Thyroid gland (tissue), 4 donors: ENCODE measurements around the gene ARHGAP8. TPM values are rescaled to one million over a fixed set of nuclear protein-coding genes. Genes with fewer than 3 reads are reported as not detected.

Experiments used
- DNase-seq, 2 donors: peaks; one replicate each; pipeline ENCODE4 v3.0.0-alpha.2; 2019
- H3K27ac ChIP-seq, 3 donors: fragments of 200-600 bp; sonication (generic); 1 replicate in 2 of 3; 2 replicates in 1 of 3; pipeline ENCODE4 v1.5.1; 2016 to 2019; ENCODE audit warnings: mild to moderate bottlenecking in 1 of 3, moderate library complexity in 1 of 3
- H3K27me3 ChIP-seq: fragments of 200-600 bp; sonication (generic); one replicate; pipeline ENCODE4 v1.5.1; 2019
- H3K36me3 ChIP-seq, 2 donors: fragments of 200-600 bp; sonication (generic); one replicate each; pipeline ENCODE4 v1.5.1; 2016 to 2019
- H3K4me1 ChIP-seq, 2 donors: fragments of 200-600 bp; sonication (generic); one replicate each; pipeline ENCODE4 v1.5.1; 2017 to 2019
- H3K4me3 ChIP-seq, 3 donors: fragments of 200-600 bp; sonication (generic); replicated peaks in 1 of 3; 1 replicate in 2 of 3; 2 replicates in 1 of 3; pipeline ENCODE4 v1.5.1; 2016; ENCODE audit warnings: mild to moderate bottlenecking in 1 of 3
- H3K9me3 ChIP-seq: fragments of 200-600 bp; sonication (generic); one replicate; pipeline ENCODE4 v1.5.1; 2017
- POLR2A ChIP-seq, 2 donors: fragments of 450-650 bp; IDR thresholded peaks; one replicate each; pipeline ENCODE4 v1.6.1; 2017; ENCODE audit warnings: antibody characterized with exemption in 2 of 2, mild to moderate bottlenecking in 2 of 2, moderate library complexity in 1 of 2
- WGBS, 2 donors: methylation state at CpG; one replicate each; pipeline ENCODE4 v1.1.5; 2017; 5-methylcytosine and 5-hydroxymethylcytosine counted together
- intact Hi-C: fragments of 100-400 bp; cut with DNase I; formaldehyde crosslinking; loops from one replicate; pipeline ENCODE4 v1.15.1; 2023
- total RNA-seq, 4 donors: library from RNA; depleted of rRNA; stranded (reverse); fragments of >200 nt; gene quantifications; one replicate each; pipeline ENCODE4 v1.2.3, GENCODE V29; 2016
- TF ChIP-seq, protein P1 (sequence below), 6 experiments: fragments of 200-600 bp in 3 of 6; fragments of 450-650 bp in 3 of 6; sonication (generic) in 3 of 6; IDR thresholded peaks; one replicate each; pipeline ENCODE4 v1.5.1; 2016 to 2019; ENCODE audit warnings: antibody characterized with exemption in 6 of 6, mild to moderate bottlenecking in 2 of 6, inconsistent platforms in 1 of 6, moderate library complexity in 1 of 6

The ARHGAP8 gene
- total RNA-seq, 4 donors from 2014 or later = 24.8 to 44.3 (median 28.0) TPM

DNA sequence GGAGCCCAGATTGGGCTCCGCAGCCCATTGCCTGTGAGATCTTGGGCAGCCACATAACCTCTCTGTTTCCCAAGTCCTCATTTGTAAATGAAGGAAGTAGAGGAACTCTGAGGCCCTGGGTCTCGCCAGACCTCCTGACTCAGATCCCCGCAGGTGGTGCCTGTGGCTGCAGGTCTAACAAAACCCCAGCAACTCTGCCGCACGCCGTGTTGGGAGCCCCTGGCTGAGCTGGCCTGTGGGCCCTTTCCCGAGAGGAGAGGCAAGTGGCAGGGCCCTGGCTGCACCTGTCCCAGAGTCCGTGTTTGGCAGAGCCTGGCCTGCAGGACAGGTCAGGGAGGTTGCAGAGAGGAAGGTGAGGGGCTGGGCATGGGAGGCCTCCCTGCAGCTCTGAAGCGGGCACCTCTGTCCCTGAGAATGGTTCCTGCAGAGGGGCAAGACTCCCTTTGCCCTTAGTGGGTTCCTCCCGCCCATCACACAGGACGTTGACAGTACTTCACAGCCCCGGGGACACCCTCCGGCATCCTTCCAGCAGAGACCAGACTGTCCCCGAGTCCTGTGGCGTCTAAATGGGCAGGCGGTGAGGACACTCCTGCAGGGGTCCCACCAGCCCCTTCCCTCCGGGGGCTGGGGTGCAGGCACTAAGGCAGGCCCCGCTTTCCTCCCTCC, 67.7 kb downstream of the ARHGAP8 start:
- Histone ChIP-seq H3K4me1 (peaks cover 0 to 6% of the 10 kb centered on the region in 2 donors), H3K36me3 (peaks cover 3% of the 10 kb centered on the region in 2 donors), H3K27ac (no peak overlapping the region), H3K27me3 (no peaks in the 10 kb centered on the region), H3K4me3 (no peak overlapping the region), H3K9me3 (no peaks in the 10 kb centered on the region)
- no peak for DNase-seq
- TF ChIP-seq, protein P1, sequence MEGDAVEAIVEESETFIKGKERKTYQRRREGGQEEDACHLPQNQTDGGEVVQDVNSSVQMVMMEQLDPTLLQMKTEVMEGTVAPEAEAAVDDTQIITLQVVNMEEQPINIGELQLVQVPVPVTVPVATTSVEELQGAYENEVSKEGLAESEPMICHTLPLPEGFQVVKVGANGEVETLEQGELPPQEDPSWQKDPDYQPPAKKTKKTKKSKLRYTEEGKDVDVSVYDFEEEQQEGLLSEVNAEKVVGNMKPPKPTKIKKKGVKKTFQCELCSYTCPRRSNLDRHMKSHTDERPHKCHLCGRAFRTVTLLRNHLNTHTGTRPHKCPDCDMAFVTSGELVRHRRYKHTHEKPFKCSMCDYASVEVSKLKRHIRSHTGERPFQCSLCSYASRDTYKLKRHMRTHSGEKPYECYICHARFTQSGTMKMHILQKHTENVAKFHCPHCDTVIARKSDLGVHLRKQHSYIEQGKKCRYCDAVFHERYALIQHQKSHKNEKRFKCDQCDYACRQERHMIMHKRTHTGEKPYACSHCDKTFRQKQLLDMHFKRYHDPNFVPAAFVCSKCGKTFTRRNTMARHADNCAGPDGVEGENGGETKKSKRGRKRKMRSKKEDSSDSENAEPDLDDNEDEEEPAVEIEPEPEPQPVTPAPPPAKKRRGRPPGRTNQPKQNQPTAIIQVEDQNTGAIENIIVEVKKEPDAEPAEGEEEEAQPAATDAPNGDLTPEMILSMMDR (IDR thresholded peaks at IDR 0.05) = no peak
- no peak for TF ChIP-seq POLR2A (IDR thresholded peaks at IDR 0.05)
- intact Hi-C loops = no loop called here
- WGBS, 2 donors = 75 to 87% methylated on average over 8 to 15 of the region's 18 CpGs

GRCh38 chr22:44821741-44822475, 69.5 kb downstream of the ARHGAP8 start:
- no peak for DNase-seq
- H3K4me3 ChIP-seq = no peak overlapping the region
- intact Hi-C loops = no loop called here

GRCh38 chr22:44822534-44822933, 70.2 kb downstream of the ARHGAP8 start:
- intact Hi-C loops = no loop called here
- no peaks in the 10 kb centered on the region for H3K27me3 ChIP-seq
- DNase-seq = no peak
- TF ChIP-seq, protein P1 (IDR thresholded peaks at IDR 0.05) = no peak
- no peak for TF ChIP-seq POLR2A (IDR thresholded peaks at IDR 0.05)
- H3K36me3 ChIP-seq = peaks cover 3% of the 10 kb centered on the region in 2 donors
- WGBS, 2 donors = 90% methylated on average over 13 of the region's 13 CpGs
- H3K27ac ChIP-seq = no peak overlapping the region
- no peak overlapping the region for H3K4me3 ChIP-seq
- peaks cover 0 to 6% of the 10 kb centered on the region in 2 donors for H3K4me1 ChIP-seq
- H3K9me3 ChIP-seq = no peaks in the 10 kb centered on the region

More at GRCh38 chr22:44821741-44822475, 69.5 kb downstream of the ARHGAP8 start:
- Histone ChIP-seq H3K9me3 (no peaks in the 10 kb centered on the region), H3K27me3 (no peaks in the 10 kb centered on the region), H3K4me1 (peaks cover 0 to 6% of the 10 kb centered on the region in 2 donors), H3K27ac (no peak overlapping the region), H3K36me3 (peaks cover 3% of the 10 kb centered on the region in 2 donors)
- TF ChIP-seq, protein P1 (IDR thresholded peaks at IDR 0.05) = no peak
- no peak for TF ChIP-seq POLR2A (IDR thresholded peaks at IDR 0.05)
- whole genome bisulfite sequencing, 2 donors = 89 to 91% methylated on average over 24 of the region's 24 CpGs

DNA sequence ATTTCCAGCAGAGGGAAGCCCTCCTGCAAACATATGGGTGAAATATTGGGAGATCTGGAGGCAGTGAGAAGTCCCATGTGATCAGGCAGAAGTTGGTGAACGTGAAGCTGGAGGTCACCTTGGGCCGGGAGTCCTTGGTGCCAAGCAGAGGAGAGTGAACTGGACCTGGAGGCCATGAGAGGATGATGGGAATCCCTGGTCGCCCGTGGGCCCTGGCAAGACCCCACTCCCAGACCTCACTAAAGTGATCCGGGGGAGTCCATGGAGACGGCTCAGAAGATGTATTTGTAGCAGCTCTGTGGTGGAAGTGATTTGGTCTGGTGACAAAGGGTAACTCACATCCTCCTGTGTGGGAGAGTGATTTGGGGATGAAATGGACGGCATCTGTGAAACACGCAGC, 71.0 kb downstream of the ARHGAP8 start:
- Histone ChIP-seq H3K9me3 (no peaks in the 10 kb centered on the region), H3K27ac (no peak overlapping the region), H3K4me3 (no peak overlapping the region), H3K27me3 (no peaks in the 10 kb centered on the region), H3K4me1 (peaks cover 0 to 6% of the 10 kb centered on the region in 2 donors), H3K36me3 (peaks cover 3% of the 10 kb centered on the region in 2 donors)
- no peak for TF ChIP-seq POLR2A (IDR thresholded peaks at IDR 0.05)
- TF ChIP-seq, protein P1 (IDR thresholded peaks at IDR 0.05) = no peak
- intact Hi-C loops = no loop called here
- no peak for DNase-seq
- WGBS, 2 donors = 96 to 98% methylated on average over 8 of the region's 8 CpGs

DNA sequence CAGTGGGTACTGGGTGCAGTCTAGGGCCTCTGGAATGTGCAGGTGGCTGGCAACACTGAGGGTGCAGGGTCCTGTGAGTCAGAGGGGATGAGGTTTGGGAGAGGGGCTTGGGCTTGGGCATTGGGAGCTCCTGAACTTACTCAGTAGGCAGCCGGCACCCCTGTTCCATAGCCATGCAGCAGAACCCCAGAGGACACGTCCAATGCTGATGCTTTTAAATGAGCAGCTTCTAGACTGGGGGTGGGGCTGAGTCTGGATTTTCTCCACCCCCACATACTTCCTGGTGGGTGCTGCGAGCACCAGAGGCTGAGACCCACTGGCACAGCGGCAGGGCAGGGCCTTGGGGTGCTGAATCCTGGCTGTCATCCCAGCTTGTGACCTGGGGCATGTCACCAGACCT, 71.4 kb downstream of the ARHGAP8 start:
- Histone ChIP-seq H3K4me3 (no peak overlapping the region), H3K27ac (no peak overlapping the region), H3K4me1 (peaks cover 0 to 6% of the 10 kb centered on the region in 2 donors), H3K27me3 (no peaks in the 10 kb centered on the region), H3K9me3 (no peaks in the 10 kb centered on the region), H3K36me3 (peaks cover 3% of the 10 kb centered on the region in 2 donors)
- WGBS, 2 donors = 97 to 100% methylated on average over 2 to 4 of the region's 4 CpGs
- no peak for DNase-seq
- intact Hi-C loops = no loop called here
- TF ChIP-seq, protein P1 (IDR thresholded peaks at IDR 0.05) = no peak
- no peak for TF ChIP-seq POLR2A (IDR thresholded peaks at IDR 0.05)
